Loucy (cell line): Measurements from ENCODE around the gene GAB2.

Source experiments
- EZH2phosphoT487 ChIP-seq: fragments of 200-600 bp; IDR thresholded peaks from 2 replicates; pipeline ENCODE4 v1.6.1; 2018; ENCODE audit warnings: antibody characterized with exemption, mild to moderate bottlenecking, moderate library complexity, borderline replicate concordance
- TF ChIP-seq, protein P1 (sequence below): fragments of 200-600 bp; sonication (generic); conservative IDR thresholded peaks from 2 replicates; pipeline ENCODE4 v1.5.1; 2014; ENCODE audit warnings: mild to moderate bottlenecking, antibody characterized with exemption, low read length

DNA sequence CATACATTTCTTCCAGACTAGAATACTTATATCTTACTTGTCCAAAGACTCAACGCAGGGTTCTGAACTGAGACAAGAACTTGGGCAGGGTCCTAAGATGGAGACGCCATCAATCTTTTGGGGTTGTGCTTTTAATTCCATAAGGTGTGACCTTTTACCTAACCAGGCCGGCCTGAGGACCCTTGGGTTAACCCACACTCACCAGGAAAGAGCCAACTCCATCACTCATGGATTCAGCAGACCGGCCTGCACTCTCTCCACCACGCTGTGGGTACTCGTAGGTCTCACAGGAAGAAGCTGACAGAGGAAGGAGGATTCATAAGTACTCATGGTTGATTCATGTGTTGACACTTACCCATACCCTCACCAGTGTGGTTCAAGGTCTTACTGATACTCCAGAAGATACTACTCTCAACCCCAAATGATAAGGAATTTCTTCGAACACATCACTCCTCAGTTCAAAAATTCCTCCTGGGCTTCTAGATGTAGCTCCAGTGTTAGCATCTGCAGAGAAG is 192.7 kb downstream of the GAB2 start:
- TF ChIP-seq, protein P1, sequence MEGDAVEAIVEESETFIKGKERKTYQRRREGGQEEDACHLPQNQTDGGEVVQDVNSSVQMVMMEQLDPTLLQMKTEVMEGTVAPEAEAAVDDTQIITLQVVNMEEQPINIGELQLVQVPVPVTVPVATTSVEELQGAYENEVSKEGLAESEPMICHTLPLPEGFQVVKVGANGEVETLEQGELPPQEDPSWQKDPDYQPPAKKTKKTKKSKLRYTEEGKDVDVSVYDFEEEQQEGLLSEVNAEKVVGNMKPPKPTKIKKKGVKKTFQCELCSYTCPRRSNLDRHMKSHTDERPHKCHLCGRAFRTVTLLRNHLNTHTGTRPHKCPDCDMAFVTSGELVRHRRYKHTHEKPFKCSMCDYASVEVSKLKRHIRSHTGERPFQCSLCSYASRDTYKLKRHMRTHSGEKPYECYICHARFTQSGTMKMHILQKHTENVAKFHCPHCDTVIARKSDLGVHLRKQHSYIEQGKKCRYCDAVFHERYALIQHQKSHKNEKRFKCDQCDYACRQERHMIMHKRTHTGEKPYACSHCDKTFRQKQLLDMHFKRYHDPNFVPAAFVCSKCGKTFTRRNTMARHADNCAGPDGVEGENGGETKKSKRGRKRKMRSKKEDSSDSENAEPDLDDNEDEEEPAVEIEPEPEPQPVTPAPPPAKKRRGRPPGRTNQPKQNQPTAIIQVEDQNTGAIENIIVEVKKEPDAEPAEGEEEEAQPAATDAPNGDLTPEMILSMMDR: no peak
- no peak for TF ChIP-seq EZH2phosphoT487
